ENCODE data around the gene SLC9A3. TPM values are rescaled to one million over a fixed set of nuclear protein-coding genes. Genes with fewer than 3 reads are reported as not detected.
"Not testable (repeated sequence)": the region's sequence is repeated elsewhere in the genome, so short reads cannot be mapped to it uniquely, and the experiment has no call there.

SLC9A3 gene
- total RNA-seq, 1 donor: 0.86 TPM

GRCh38 chr5:566636-567309 lies 42.5 kb upstream of the SLC9A3 start:
- TF ChIP-seq, protein P1, sequence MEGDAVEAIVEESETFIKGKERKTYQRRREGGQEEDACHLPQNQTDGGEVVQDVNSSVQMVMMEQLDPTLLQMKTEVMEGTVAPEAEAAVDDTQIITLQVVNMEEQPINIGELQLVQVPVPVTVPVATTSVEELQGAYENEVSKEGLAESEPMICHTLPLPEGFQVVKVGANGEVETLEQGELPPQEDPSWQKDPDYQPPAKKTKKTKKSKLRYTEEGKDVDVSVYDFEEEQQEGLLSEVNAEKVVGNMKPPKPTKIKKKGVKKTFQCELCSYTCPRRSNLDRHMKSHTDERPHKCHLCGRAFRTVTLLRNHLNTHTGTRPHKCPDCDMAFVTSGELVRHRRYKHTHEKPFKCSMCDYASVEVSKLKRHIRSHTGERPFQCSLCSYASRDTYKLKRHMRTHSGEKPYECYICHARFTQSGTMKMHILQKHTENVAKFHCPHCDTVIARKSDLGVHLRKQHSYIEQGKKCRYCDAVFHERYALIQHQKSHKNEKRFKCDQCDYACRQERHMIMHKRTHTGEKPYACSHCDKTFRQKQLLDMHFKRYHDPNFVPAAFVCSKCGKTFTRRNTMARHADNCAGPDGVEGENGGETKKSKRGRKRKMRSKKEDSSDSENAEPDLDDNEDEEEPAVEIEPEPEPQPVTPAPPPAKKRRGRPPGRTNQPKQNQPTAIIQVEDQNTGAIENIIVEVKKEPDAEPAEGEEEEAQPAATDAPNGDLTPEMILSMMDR (IDR thresholded peaks at IDR 0.05; ENCODE audit: insufficient read depth, low read depth, low read length): no peak
- H3K4me3 ChIP-seq (ENCODE audit: low read depth, low read length): no peak overlapping the region
- no peak for DNase-seq (ENCODE audit: low read depth)

GRCh38 chr5:565782-566440 lies 41.7 kb upstream of the SLC9A3 start:
- DNase-seq (ENCODE audit: low read depth): peak; percentile 7
- TF ChIP-seq, protein P1 (IDR thresholded peaks at IDR 0.05; ENCODE audit: insufficient read depth, low read depth, low read length): no peak

DNA sequence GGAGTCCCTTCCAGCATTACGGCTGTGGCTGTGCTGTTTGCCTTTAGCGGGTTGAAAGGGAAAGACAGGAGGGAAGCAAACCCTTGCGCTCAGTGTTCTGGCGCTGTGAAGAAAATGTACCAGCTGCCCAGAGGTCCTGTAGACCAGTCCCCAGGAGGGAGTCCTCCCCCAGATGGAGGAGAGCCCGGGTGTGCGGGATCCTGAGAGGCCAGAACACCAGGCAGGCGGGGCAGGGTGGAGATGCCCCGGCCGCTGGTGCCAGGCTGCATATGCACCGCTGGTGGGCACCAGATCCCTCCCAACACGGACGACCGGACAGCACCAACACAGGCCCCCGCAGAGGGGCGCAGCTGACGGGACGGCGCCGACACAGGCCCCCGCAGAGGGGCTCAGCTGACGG lies 37.2 kb upstream of the SLC9A3 start:
- DNase-seq (ENCODE audit: low read depth): no peak
- H3K4me3 ChIP-seq (ENCODE audit: low read depth, low read length): no peak overlapping the region
- TF ChIP-seq, protein P1 (IDR thresholded peaks at IDR 0.05; ENCODE audit: insufficient read depth, low read depth, low read length): no peak

More at GRCh38 chr5:565782-566440, 41.7 kb upstream of the SLC9A3 start:
- H3K4me3 ChIP-seq (ENCODE audit: low read depth, low read length): no peak overlapping the region

DNA sequence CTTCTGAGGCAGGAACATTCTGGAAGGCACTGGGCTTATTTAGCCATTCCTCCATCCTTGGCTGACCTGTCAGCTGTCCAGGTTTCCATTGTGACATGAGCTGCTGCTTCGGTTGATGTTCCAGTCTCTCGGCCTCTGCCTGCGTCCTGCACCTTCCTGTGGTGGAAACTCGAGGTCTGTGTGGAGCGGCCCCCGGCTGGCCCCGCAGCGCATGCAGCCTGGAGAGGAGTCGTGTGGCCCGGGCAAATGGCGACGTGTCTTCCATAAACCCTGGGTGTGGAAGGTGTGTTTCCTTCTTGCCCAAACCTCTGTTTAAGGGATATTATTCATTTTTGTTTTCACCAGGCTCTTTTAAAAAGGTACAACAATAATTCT lies 36.5 kb upstream of the SLC9A3 start:
- no peak for DNase-seq (ENCODE audit: low read depth)
- TF ChIP-seq, protein P1 (IDR thresholded peaks at IDR 0.05; ENCODE audit: insufficient read depth, low read depth, low read length): no peak
- no peak overlapping the region for H3K4me3 ChIP-seq (ENCODE audit: low read depth, low read length)

- no peak overlapping the region for H3K4me3 ChIP-seq (ENCODE audit: low read depth, low read length)
- TF ChIP-seq, protein P1 (IDR thresholded peaks at IDR 0.05; ENCODE audit: insufficient read depth, low read depth, low read length): no peak
- DNase-seq (ENCODE audit: low read depth): no peak
Measured at GRCh38 chr5:558871-559503, 34.7 kb upstream of the SLC9A3 start.

GRCh38 chr5:558326-558725 lies 34.1 kb upstream of the SLC9A3 start:
- TF ChIP-seq, protein P1 (IDR thresholded peaks at IDR 0.05; ENCODE audit: insufficient read depth, low read depth, low read length): no peak
- no peak overlapping the region for H3K4me3 ChIP-seq (ENCODE audit: low read depth, low read length)
- no peak for DNase-seq (ENCODE audit: low read depth)

GRCh38 chr5:557917-558316 lies 33.7 kb upstream of the SLC9A3 start:
- not testable (repeated sequence) for H3K4me3 ChIP-seq (ENCODE audit: low read depth, low read length)

More at GRCh38 chr5:557917-558316, 33.7 kb upstream of the SLC9A3 start:
- DNase-seq (ENCODE audit: low read depth): not testable (repeated sequence)

Data from fibroblast of villous mesenchyme (primary cell).